Common myeloid progenitor, CD34-positive (primary cell): ENCODE measurements around the gene TFAM.
"Not testable (repeated sequence)": the region's sequence is repeated elsewhere in the genome, so short reads cannot be mapped to it uniquely, and the experiment has no call there.

Experiments
- CTCF ChIA-PET: fragments of 350-600 bp; sonication (Branson Sonifier 250); formaldehyde crosslinking; loops from one replicate; lab custom pipeline; 2021; ENCODE audit warnings: antibody characterized with exemption; lab: Charles Lee
- POLR2A ChIA-PET: fragments of 350-600 bp; sonication (Branson Sonifier 250); formaldehyde crosslinking; loops from one replicate; lab custom pipeline; 2021; ENCODE audit warnings: antibody characterized with exemption; lab: Charles Lee
- DNase-seq, 3 donors: peaks; one replicate each; pipeline versions ENCODE4 v3.0.0 to v3.0.0-alpha.2; 2013
- H3K27ac ChIP-seq, 2 experiments: 1 replicate in 1 of 2; 2 replicates in 1 of 2; pipeline ENCODE4 v1.7.0; 2013; ENCODE audit warnings: inconsistent platforms in 2 of 2, low read length in 2 of 2, mild to moderate bottlenecking in 2 of 2, low read depth in 1 of 2, moderate library complexity in 1 of 2; ENCODE audit not compliant: severe bottlenecking in 2 of 2, insufficient read depth in 1 of 2, poor library complexity in 1 of 2
- H3K27me3 ChIP-seq, 5 experiments: replicated peaks in 2 of 5; 1 replicate in 3 of 5; 2 replicates in 2 of 5; pipeline versions ENCODE4 v1.6.1 to v1.7.0; 2013; ENCODE audit warnings: low read length in 4 of 5, mild to moderate bottlenecking in 2 of 5, moderate library complexity in 2 of 5, inconsistent platforms in 1 of 5; ENCODE audit not compliant: insufficient read depth in 5 of 5, control insufficient read depth in 4 of 5
- H3K36me3 ChIP-seq, 4 experiments: 1 replicate in 2 of 4; 2 replicates in 2 of 4; pipeline versions ENCODE4 v1.6.1 to v1.7.0; 2013; ENCODE audit warnings: low read length in 3 of 4, control low read depth in 1 of 4, mild to moderate bottlenecking in 1 of 4; ENCODE audit not compliant: control insufficient read depth in 4 of 4, insufficient read depth in 4 of 4
- H3K4me1 ChIP-seq, 4 experiments: 1 replicate in 3 of 4; 2 replicates in 1 of 4; pipeline versions ENCODE4 v1.6.1 to v1.7.1; 2013; ENCODE audit warnings: low read length in 3 of 4, mild to moderate bottlenecking in 3 of 4, control low read depth in 1 of 4, inconsistent platforms in 1 of 4, moderate library complexity in 1 of 4; ENCODE audit not compliant: control insufficient read depth in 4 of 4, insufficient read depth in 4 of 4; ENCODE audit errors: control extremely low read depth in 1 of 4
- H3K4me3 ChIP-seq, 7 experiments: 1 replicate in 4 of 7; 2 replicates in 3 of 7; pipeline versions ENCODE4 v1.5.1 to v1.7.0; 2013; ENCODE audit warnings: mild to moderate bottlenecking in 7 of 7, low read length in 6 of 7, moderate library complexity in 6 of 7, inconsistent platforms in 2 of 7, low read depth in 2 of 7, control low read depth in 1 of 7; ENCODE audit not compliant: insufficient read depth in 4 of 7, control insufficient read depth in 1 of 7; ENCODE audit errors: extremely low read depth in 1 of 7
- H3K9me3 ChIP-seq, 5 experiments: 1 replicate in 4 of 5; 2 replicates in 1 of 5; pipeline versions ENCODE4 v1.6.1 to v1.7.1; 2013; ENCODE audit warnings: low read length in 4 of 5, mild to moderate bottlenecking in 2 of 5, inconsistent platforms in 1 of 5, low read depth in 1 of 5, moderate library complexity in 1 of 5; ENCODE audit not compliant: control insufficient read depth in 4 of 5, insufficient read depth in 2 of 5; ENCODE audit errors: control extremely low read depth in 1 of 5
- WGBS: methylation state at CpG from one replicate; pipeline ENCODE4 v1.1.5; 2013; ENCODE audit not compliant: insufficient coverage; 5-methylcytosine and 5-hydroxymethylcytosine counted together

The TFAM gene

DNA sequence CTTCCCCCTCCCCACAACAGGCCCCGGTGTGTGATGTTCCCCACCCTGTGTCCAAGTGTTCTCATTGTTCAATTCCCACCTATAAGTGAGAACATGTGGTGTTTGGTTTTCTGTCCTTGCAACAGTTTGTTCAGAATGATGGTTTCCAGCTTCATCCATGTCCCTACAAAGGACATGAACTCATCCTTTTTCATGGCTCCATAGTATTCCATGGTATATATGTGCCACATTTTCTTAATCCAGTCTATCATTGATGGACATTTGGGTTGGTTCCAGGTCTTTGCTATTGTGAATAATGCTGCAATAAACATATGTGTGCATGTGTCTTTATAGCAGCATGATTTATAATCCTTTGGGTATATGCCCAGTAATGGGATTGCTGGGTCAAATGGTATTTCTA is 43.2 kb downstream of the TFAM start:
- WGBS: no CpG with 5 or more reads among the region's 1 CpG
- H3K27ac ChIP-seq, CTCF ChIA-PET, POLR2A ChIA-PET, H3K4me1 ChIP-seq, H3K36me3 ChIP-seq, DNase-seq, H3K9me3 ChIP-seq, H3K27me3 ChIP-seq, H3K4me3 ChIP-seq: not testable (repeated sequence)

GRCh38 chr10:58431903-58432302 is 46.7 kb downstream of the TFAM start:
- Histone ChIP-seq H3K4me3 (no peak overlapping the region), H3K27me3 (no peaks in the 10 kb centered on the region), H3K27ac (no peak overlapping the region), H3K4me1 (peaks cover 0 to 10% (median 4%) of the 10 kb centered on the region in 4 experiments), H3K36me3 (no peaks in the 10 kb centered on the region), H3K9me3 (peaks cover 0 to 1% (median 0%) of the 10 kb centered on the region in 5 experiments)
- no peak for DNase-seq
- ChIA-PET CTCF (interaction anchor here (0.6 kb wide), 1 partner anchor 8 kb away, joined by 5 read pairs; no protein-coding TSS in a partner anchor), POLR2A (no interaction called here)
- WGBS: 100% methylated on average over 1 of the region's 2 CpGs

DNA sequence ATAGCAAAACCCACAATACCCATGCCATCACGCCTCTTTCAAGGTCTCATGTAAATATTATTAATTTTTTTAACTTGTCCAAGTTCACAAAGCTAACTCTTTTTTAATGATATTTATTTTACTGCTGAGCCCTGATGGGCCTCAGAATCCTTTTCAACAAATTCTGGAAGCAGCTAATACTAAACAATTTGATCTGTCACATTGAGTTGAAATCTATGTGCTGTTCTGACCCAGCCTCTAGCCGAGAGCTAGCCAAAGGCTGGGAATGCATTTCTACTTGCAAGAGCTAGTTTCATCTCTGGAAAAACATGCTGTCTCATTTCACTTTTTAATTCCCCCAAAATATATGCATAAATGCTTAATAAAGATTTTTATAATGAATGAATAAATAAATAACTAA is 47.9 kb downstream of the TFAM start:
- 100% methylated on average over 1 of the region's 2 CpGs for WGBS
- CTCF ChIA-PET: no interaction called here
- DNase-seq: no peak

GRCh38 chr10:58433571-58433970 is 48.4 kb downstream of the TFAM start:
- Histone ChIP-seq H3K27me3 (no peaks in the 10 kb centered on the region), H3K27ac (no peak overlapping the region), H3K36me3 (no peaks in the 10 kb centered on the region), H3K9me3 (no peaks in the 10 kb centered on the region), H3K4me1 (peaks cover 0 to 10% (median 4%) of the 10 kb centered on the region in 4 experiments), H3K4me3 (no peak overlapping the region)
- ChIA-PET POLR2A (no interaction called here), CTCF (no interaction called here)
- DNase-seq: no peak
- WGBS: 100% methylated on average over 1 of the region's 5 CpGs

More for the DNA sequence above, 47.9 kb downstream of the TFAM start:
- Histone ChIP-seq H3K27ac (no peak overlapping the region), H3K4me3 (no peak overlapping the region), H3K9me3 (peaks cover 0 to under 1% (median 0%) of the 10 kb centered on the region in 5 experiments), H3K27me3 (no peaks in the 10 kb centered on the region), H3K4me1 (peaks cover 0 to 10% (median 4%) of the 10 kb centered on the region in 4 experiments), H3K36me3 (no peaks in the 10 kb centered on the region)
- POLR2A ChIA-PET: no interaction called here

DNA sequence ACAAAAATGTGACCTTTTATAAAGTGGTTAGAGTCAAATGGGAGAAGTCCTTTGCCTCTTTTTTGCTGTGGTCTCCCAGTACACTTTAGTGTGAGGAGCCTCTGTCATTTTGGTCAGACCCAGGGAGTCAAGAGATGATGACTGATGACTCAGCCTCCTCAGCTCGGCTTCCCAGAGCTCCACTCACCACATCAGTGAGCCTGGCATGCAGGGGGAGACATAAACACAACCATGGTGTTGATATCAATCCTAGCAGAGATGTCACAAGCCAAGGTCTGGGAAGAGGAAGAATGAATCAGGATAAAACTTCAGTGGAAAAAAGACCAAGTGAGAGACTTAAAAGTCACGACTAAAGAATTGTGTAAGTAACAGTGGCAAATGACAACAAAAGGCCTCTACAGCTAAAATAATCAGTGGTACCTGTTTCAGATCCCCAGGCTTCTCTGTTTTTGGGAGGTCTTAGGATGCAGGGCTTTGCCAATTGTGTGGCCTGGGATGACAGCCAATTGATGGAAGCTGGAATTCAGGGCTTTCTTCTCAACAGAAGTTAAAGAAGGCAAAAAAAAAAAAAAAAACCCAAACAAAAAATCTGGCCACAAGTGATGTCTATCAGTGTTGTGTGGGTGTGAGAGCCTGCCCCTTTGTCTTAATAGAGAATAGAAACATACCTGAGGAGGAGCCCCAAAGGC is 50.2 kb downstream of the TFAM start:
- no peak overlapping the region for H3K4me3 ChIP-seq
- H3K27me3 ChIP-seq: no peaks in the 10 kb centered on the region
- H3K9me3 ChIP-seq: peaks cover 0 to 2% (median 0%) of the 10 kb centered on the region in 5 experiments
- POLR2A ChIA-PET: no interaction called here
- H3K4me1 ChIP-seq: peaks cover 0 to 10% (median 4%) of the 10 kb centered on the region in 4 experiments
- 60% methylated on average over 1 of the region's 2 CpGs for WGBS
- DNase-seq: peak in 2 of 3 donors; percentile 47 to 63
- CTCF ChIA-PET: no interaction called here
- no peak overlapping the region for H3K27ac ChIP-seq
- H3K36me3 ChIP-seq: no peaks in the 10 kb centered on the region

- no peaks in the 10 kb centered on the region for H3K36me3 ChIP-seq
- ChIA-PET CTCF (no interaction called here), POLR2A (no interaction called here)
- peaks cover 0 to 10% (median 4%) of the 10 kb centered on the region in 4 experiments for H3K4me1 ChIP-seq
- H3K27ac ChIP-seq: no peak overlapping the region
- peaks cover 0 to 2% (median 0%) of the 10 kb centered on the region in 5 experiments for H3K9me3 ChIP-seq
- H3K27me3 ChIP-seq: no peaks in the 10 kb centered on the region
- DNase-seq: peak in 2 of 3 donors; percentile 22 to 30
- no peak overlapping the region for H3K4me3 ChIP-seq
- 0% methylated on average over 2 of the region's 4 CpGs for WGBS
These were observed 50.9 kb downstream of the TFAM start for GRCh38 chr10:58436071-58436470.

GRCh38 chr10:58438340-58438871 is 53.2 kb downstream of the TFAM start:
- Histone ChIP-seq H3K4me1 (peaks cover 0 to 10% (median 4%) of the 10 kb centered on the region in 4 experiments), H3K27ac (no peak overlapping the region), H3K9me3 (peaks cover 0 to 2% (median 0%) of the 10 kb centered on the region in 5 experiments), H3K27me3 (no peaks in the 10 kb centered on the region), H3K4me3 (no peak overlapping the region), H3K36me3 (no peaks in the 10 kb centered on the region)
- no peak for DNase-seq
- ChIA-PET CTCF (no interaction called here), POLR2A (no interaction called here)
- 100% methylated on average over 1 of the region's 3 CpGs for WGBS
